Prostate gland (tissue), 2 donors: ENCODE data around the gene OLFM2. TPM values are rescaled to one million over a fixed set of nuclear protein-coding genes. Genes with fewer than 3 reads are reported as not detected.
A peak's percentile ranks its signal among the peaks of the same experiment; 100 is the strongest.

Source experiments
- DNase-seq: peaks from one replicate; pipeline ENCODE4 v3.0.0-alpha.2; 2019; ENCODE audit warnings: low spot score
- H3K27ac ChIP-seq, 2 donors: fragments of 200-600 bp; sonication (generic); 2 replicates each; pipeline ENCODE4 v1.5.1; 2017 to 2019
- H3K27me3 ChIP-seq: fragments of 200-600 bp; sonication (generic); replicated peaks from 2 replicates; pipeline ENCODE4 v1.5.1; 2019; ENCODE audit not compliant: insufficient read depth
- H3K36me3 ChIP-seq, 2 donors: fragments of 200-600 bp; sonication (generic); 1 replicate in 1 of 2; 2 replicates in 1 of 2; pipeline versions ENCODE4 v1.5.1 to v1.8.1; 2017 to 2019
- H3K4me1 ChIP-seq: fragments of 200-600 bp; sonication (generic); replicated peaks from 2 replicates; pipeline ENCODE4 v1.5.1; 2019
- H3K4me3 ChIP-seq, 2 donors: fragments of 200-600 bp; sonication (generic); 2 replicates each; pipeline ENCODE4 v1.5.1; 2017 to 2019
- H3K9me3 ChIP-seq: fragments of 200-600 bp; sonication (generic); 2 replicates; pipeline ENCODE4 v1.5.1; 2017
- CTCF ChIP-seq, 4 experiments: fragments of 200-600 bp in 2 of 4; fragments of 450-650 bp in 2 of 4; sonication (generic) in 2 of 4; IDR thresholded peaks; 1 replicate in 3 of 4; 2 replicates in 1 of 4; pipeline ENCODE4 v1.5.1; 2016 to 2019; ENCODE audit warnings: antibody characterized with exemption in 4 of 4, mild to moderate bottlenecking in 2 of 4, moderate library complexity in 2 of 4
- POLR2A ChIP-seq: fragments of 450-650 bp; IDR thresholded peaks from one replicate; pipeline ENCODE4 v1.6.1; 2016; ENCODE audit warnings: antibody characterized with exemption, mild to moderate bottlenecking
- POLR2AphosphoS5 ChIP-seq: sonication (generic); formaldehyde crosslinking; IDR thresholded peaks from one replicate; pipeline ENCODE4 v1.6.1; 2017; ENCODE audit warnings: antibody characterized with exemption
- WGBS: methylation state at CpG from one replicate; pipeline ENCODE4 v1.1.5; 2018; 5-methylcytosine and 5-hydroxymethylcytosine counted together
- intact Hi-C: fragments of 100-400 bp; cut with DNase I; formaldehyde crosslinking; loops from one replicate; pipeline ENCODE4 v1.14.2; 2022
- total RNA-seq, 2 donors: library from RNA; depleted of rRNA; stranded (reverse); fragments of >200 nt; gene quantifications; one replicate each; pipeline ENCODE4 v1.1.0, GENCODE V29; 2016

OLFM2 gene
- total RNA-seq = 10 to 100 TPM; 10.6 to 19.5 TPM

- H3K27me3 ChIP-seq = no peaks in the 10 kb centered on the region
- no peaks in the 10 kb centered on the region for H3K4me1 ChIP-seq
- H3K9me3 ChIP-seq = no peaks in the 10 kb centered on the region
- H3K4me3 ChIP-seq = peak within 1 kb of the TSS; percentile 39 to 52
- WGBS = 1% methylated on average over 39 of the region's 62 CpGs
- H3K27ac ChIP-seq = peak within 1 kb of the TSS in 1 of 2 donors; percentile 42
- no peak for TF ChIP-seq POLR2AphosphoS5
- H3K36me3 ChIP-seq = no peaks in the 10 kb centered on the region
- intact Hi-C loops = loop anchor here (10.0 kb wide), 1 partner anchor 318 kb away; the partner anchor contains the start of gene MRPL4
- DNase-seq = no peak
Measured at GRCh38 chr19:9936326-9937000, at the start of gene OLFM2. Gene OLFM2 (minus strand): TSS chr19:9936515. CDS start chr19:9936366, 149 bp downstream.

- H3K4me1 ChIP-seq = no peaks in the 10 kb centered on the region
- H3K4me3 ChIP-seq = no peak overlapping the region
- H3K27ac ChIP-seq = no peak overlapping the region
- TF ChIP-seq CTCF (IDR thresholded peaks at IDR 0.05) (no peak), POLR2AphosphoS5 (no peak)
- H3K27me3 ChIP-seq = no peaks in the 10 kb centered on the region
- no peaks in the 10 kb centered on the region for H3K9me3 ChIP-seq
- WGBS = 88% methylated on average over 8 of the region's 8 CpGs
- no peaks in the 10 kb centered on the region for H3K36me3 ChIP-seq
- intact Hi-C loops = no loop called here
- no peak for DNase-seq
Measured at GRCh38 chr19:9981406-9982260, 45.3 kb upstream of the OLFM2 start.

DNA sequence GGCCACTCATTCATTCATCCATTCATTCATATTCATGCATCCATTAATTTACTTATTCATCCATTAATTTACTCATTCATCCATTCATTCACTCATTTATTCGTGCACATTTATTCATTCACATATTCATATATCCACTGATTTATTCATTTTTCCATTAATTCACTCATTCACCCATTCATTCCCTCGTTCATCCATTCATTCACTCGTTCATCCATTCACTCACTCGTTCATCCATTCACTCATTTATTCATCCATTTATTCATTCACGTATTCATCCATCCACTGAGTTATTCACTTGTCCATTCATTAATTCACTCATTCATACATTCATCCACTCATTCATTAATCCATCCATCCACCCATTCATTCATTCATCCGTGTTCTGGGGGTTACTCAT, 35.8 kb upstream of the OLFM2 start:
- Histone ChIP-seq H3K27ac (no peak overlapping the region), H3K4me1 (no peaks in the 10 kb centered on the region), H3K27me3 (no peaks in the 10 kb centered on the region), H3K4me3 (no peak overlapping the region), H3K9me3 (no peaks in the 10 kb centered on the region), H3K36me3 (no peaks in the 10 kb centered on the region)
- no peak for DNase-seq
- intact Hi-C loops = no loop called here
- TF ChIP-seq POLR2AphosphoS5 (no peak), POLR2A (no peak), CTCF (IDR thresholded peaks at IDR 0.05) (no peak)
- whole genome bisulfite sequencing = 90% methylated on average over 6 of the region's 6 CpGs

- H3K36me3 ChIP-seq = no peaks in the 10 kb centered on the region
- DNase-seq = no peak
- H3K9me3 ChIP-seq = no peaks in the 10 kb centered on the region
- WGBS = 60% methylated on average over 15 of the region's 15 CpGs
- H3K4me3 ChIP-seq = no peak overlapping the region
- intact Hi-C loops = no loop called here
- TF ChIP-seq POLR2AphosphoS5 (no peak), CTCF (IDR thresholded peaks at IDR 0.05) (no peak), POLR2A (no peak)
- no peaks in the 10 kb centered on the region for H3K27me3 ChIP-seq
- no peaks in the 10 kb centered on the region for H3K4me1 ChIP-seq
- H3K27ac ChIP-seq = no peak overlapping the region
Measured at GRCh38 chr19:9971166-9971897, 35.0 kb upstream of the OLFM2 start.

DNA sequence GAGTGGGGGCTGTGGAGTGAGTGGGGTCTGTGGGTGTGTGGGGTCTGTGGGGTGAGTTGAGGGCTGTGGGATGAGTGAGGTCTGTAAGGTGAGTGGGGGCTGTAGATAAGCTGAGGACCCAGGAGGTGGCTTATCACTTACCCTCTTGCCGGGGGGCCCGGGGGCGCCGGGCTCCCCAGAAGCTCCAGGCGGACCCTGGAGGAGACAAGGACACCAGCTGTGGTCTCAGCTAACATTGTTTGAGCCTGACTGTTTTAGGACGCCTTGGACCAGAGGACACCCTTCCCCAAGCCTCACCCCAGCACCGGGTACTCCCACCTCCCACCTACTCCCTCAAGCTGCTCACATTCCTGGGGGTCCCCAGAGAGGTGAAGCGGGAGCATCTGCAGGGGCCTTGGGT, 34.2 kb upstream of the OLFM2 start:
- H3K4me1 ChIP-seq = no peaks in the 10 kb centered on the region
- no peak overlapping the region for H3K4me3 ChIP-seq
- no peaks in the 10 kb centered on the region for H3K27me3 ChIP-seq
- H3K36me3 ChIP-seq = no peaks in the 10 kb centered on the region
- DNase-seq = no peak
- intact Hi-C loops = no loop called here
- no peak overlapping the region for H3K27ac ChIP-seq
- H3K9me3 ChIP-seq = no peaks in the 10 kb centered on the region
- WGBS = 73% methylated on average over 8 of the region's 8 CpGs
- TF ChIP-seq POLR2A = no peak
- TF ChIP-seq CTCF (IDR thresholded peaks at IDR 0.05) = no peak
- TF ChIP-seq POLR2AphosphoS5 = no peak
